ENCODE data around the gene SWAP70.
A peak's percentile ranks its signal among the peaks of the same experiment; 100 is the strongest.

The SWAP70 gene

GRCh38 chr11:9663699-9664275, at the start of gene SWAP70:
TSS of gene SWAP70 (plus strand) at chr11:9664077. CDS start at chr11:9664180, 103 bp downstream.
- peak; percentile 58 to 81 for TF ChIP-seq CTCF (IDR thresholded peaks at IDR 0.05)
- intact Hi-C loops (cut with DNase I; ENCODE audit: low total_unique reads): loop anchor here (5.0 kb wide), 1 partner anchor 46 kb away; no protein-coding TSS in a partner anchor
- Histone ChIP-seq H3K4me3 (peak within 1 kb of the TSS; percentile 87 to 96), H3K27me3 (no peaks in the 10 kb centered on the region), H3K4me1 (peaks cover 0 to 26% (median 14%) of the 10 kb centered on the region in 4 donors), H3K9me3 (peaks cover 0 to 8% (median 0%) of the 10 kb centered on the region in 3 donors), H3K36me3 (no peaks in the 10 kb centered on the region), H3K27ac (peak within 1 kb of the TSS; percentile 98)
- DNase-seq: peak; percentile 87 to 95

- Histone ChIP-seq H3K4me1 (peaks cover 0 to 37% (median 19%) of the 10 kb centered on the region in 4 donors), H3K4me3 (peak overlapping the region in 1 of 2 donors; percentile 50), H3K27ac (peak overlapping the region; percentile 88 to 93), H3K27me3 (no peaks in the 10 kb centered on the region), H3K36me3 (no peaks in the 10 kb centered on the region), H3K9me3 (no peaks in the 10 kb centered on the region)
- peak in 1 of 2 donors; percentile 69 for DNase-seq
- no peak for TF ChIP-seq CTCF (IDR thresholded peaks at IDR 0.05)
- intact Hi-C loops (cut with DNase I; ENCODE audit: low total_unique reads): loop anchor here (5.0 kb wide), 1 partner anchor 47 kb away; the partner anchor contains the start of gene SWAP70
Observed at GRCh38 chr11:9615031-9615451, 48.8 kb upstream of the SWAP70 start.

- no peak for DNase-seq
- no peaks in the 10 kb centered on the region for H3K36me3 ChIP-seq
- no peaks in the 10 kb centered on the region for H3K9me3 ChIP-seq
- no peak for TF ChIP-seq CTCF (IDR thresholded peaks at IDR 0.05)
- intact Hi-C loops (cut with DNase I; ENCODE audit: low total_unique reads): loop anchor here (2.0 to 5.0 kb wide), 2 partner anchors 46 to 129 kb away; partner anchors contain the start of gene SWAP70
- H3K4me1 ChIP-seq: peaks cover 0 to 37% (median 19%) of the 10 kb centered on the region in 4 donors
- H3K27me3 ChIP-seq: no peaks in the 10 kb centered on the region
- peak overlapping the region; percentile 12 to 54 for H3K27ac ChIP-seq
- no peak overlapping the region for H3K4me3 ChIP-seq
Observed at GRCh38 chr11:9616042-9616675, 47.7 kb upstream of the SWAP70 start.

- Histone ChIP-seq H3K36me3 (no peaks in the 10 kb centered on the region), H3K27ac (peak overlapping the region in 1 of 2 donors; percentile 54), H3K4me3 (no peak overlapping the region), H3K27me3 (no peaks in the 10 kb centered on the region), H3K9me3 (no peaks in the 10 kb centered on the region), H3K4me1 (peaks cover 0 to 37% (median 19%) of the 10 kb centered on the region in 4 donors)
- TF ChIP-seq CTCF (IDR thresholded peaks at IDR 0.05): no peak
- intact Hi-C loops (cut with DNase I; ENCODE audit: low total_unique reads): loop anchor here (2.0 to 5.0 kb wide), 2 partner anchors 45 to 128 kb away; partner anchors contain the start of gene SWAP70
- DNase-seq: no peak
Observed at GRCh38 chr11:9616858-9617257, 47.0 kb upstream of the SWAP70 start.

GRCh38 chr11:9617940-9618339, 45.9 kb upstream of the SWAP70 start:
- peak overlapping the region; percentile 54 to 56 for H3K27ac ChIP-seq
- H3K27me3 ChIP-seq: no peaks in the 10 kb centered on the region
- H3K36me3 ChIP-seq: no peaks in the 10 kb centered on the region
- intact Hi-C loops (cut with DNase I; ENCODE audit: low total_unique reads): loop anchor here (2.0 to 5.0 kb wide), 2 partner anchors 44 to 127 kb away; partner anchors contain the start of gene SWAP70
- no peak for TF ChIP-seq CTCF (IDR thresholded peaks at IDR 0.05)
- H3K4me3 ChIP-seq: no peak overlapping the region
- DNase-seq: no peak
- H3K9me3 ChIP-seq: no peaks in the 10 kb centered on the region
- peaks cover 0 to 27% (median 15%) of the 10 kb centered on the region in 4 donors for H3K4me1 ChIP-seq

Measured in tibial artery (tissue), 4 donors.